GM21447 (cell line): Measurements from ENCODE around the gene VGLL3.
"Not testable (repeated sequence)": the region's sequence is repeated elsewhere in the genome, so short reads cannot be mapped to it uniquely, and the experiment has no call there.

Source experiments
- ATAC-seq: cut with Tn5 transposase; IDR thresholded peaks from one replicate; pipeline ENCODE4 v1.9.1; 2021; ENCODE audit not compliant: unreplicated experiment

Gene VGLL3

DNA sequence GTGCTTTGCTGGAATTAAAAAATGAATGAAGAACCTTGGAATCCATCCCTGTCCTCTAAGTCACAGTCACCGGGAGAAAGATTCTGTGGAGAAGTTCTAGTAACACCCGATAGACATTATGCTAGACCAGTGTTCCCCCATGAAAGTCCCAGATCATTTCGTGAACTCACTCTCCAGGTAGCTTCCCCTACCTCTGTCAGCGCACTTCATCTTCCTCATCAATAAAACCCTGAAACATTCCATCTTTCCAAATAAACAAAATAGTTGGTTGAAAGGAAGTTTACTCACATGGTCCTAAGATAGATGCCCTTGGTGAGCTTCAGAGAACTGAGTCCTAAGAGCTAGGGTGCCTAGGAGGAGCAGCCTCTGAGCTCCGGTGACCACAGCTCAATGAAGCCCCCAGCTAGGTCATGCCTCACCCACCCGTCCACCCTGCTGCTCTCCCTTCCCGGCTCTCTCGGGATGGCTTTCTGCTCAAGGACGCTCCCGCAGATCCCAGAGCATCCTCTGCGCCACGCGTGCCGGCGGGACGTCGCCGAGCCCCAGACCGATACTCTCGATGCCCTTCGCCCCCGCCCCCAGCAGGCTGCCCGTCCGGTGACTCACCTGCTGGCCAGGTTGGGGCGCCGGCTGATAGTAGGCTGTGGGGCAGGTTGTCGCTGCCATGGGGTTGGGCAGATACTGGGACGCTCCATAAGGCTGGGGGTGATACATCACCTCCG is 776 bp downstream of the VGLL3 start:
- ATAC-seq = no peak

GRCh38 chr3:86989611-86990010 is 1.3 kb downstream of the VGLL3 start:
- no peak for ATAC-seq

- no peak for ATAC-seq
These were observed 1.9 kb downstream of the VGLL3 start for GRCh38 chr3:86989006-86989405.

- no peak for ATAC-seq
These were observed 2.7 kb downstream of the VGLL3 start for GRCh38 chr3:86988235-86988634.

DNA sequence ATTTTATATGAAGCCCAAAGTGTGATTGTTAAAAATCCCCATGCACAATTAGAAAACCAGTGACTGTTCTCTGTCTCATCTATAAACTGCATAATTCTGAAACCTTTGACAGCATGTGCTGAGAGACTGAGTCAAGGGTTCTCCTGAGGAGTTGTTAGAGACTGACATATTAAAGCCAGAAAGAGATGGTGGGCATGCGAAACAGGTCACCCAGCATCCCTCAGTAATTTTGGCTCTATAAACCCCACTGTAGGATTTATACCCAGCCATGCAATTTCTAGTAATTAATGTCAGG is 3.6 kb downstream of the VGLL3 start:
- ATAC-seq = no peak

- no peak for ATAC-seq
These were observed 4.1 kb downstream of the VGLL3 start for GRCh38 chr3:86986671-86987420.

DNA sequence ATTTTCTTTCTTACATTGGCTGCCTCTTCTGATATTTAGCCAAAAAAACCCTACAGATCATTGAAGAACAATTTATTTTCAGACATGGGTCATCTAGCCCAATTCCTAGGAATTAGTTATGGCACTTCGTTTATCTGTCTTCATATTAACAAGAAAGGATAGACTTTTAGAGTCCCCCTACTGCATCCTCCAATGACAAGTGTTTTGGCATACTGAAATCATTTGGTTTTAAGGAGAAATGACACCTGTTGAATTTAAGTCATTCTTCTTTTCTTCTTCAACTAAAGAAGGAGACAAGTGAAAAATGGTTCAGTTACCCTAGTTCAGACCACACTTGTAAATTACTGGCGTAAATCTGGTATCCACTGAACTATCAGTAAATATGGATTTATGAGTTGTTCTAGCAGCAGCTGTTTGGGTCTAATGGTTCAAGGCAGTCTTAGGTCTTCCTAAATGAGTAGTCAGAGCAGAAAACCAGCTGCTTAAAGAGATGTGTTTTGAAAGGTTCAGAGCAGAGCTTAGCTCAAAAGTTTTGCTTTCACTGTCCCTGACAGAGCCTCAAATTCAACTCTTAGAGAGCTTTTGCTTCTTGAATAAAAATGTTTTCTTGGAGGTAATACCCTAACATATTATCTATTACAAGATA is 5.6 kb downstream of the VGLL3 start:
- ATAC-seq = no peak

- no peak for ATAC-seq
These were observed 6.7 kb downstream of the VGLL3 start for GRCh38 chr3:86984271-86984670.

DNA sequence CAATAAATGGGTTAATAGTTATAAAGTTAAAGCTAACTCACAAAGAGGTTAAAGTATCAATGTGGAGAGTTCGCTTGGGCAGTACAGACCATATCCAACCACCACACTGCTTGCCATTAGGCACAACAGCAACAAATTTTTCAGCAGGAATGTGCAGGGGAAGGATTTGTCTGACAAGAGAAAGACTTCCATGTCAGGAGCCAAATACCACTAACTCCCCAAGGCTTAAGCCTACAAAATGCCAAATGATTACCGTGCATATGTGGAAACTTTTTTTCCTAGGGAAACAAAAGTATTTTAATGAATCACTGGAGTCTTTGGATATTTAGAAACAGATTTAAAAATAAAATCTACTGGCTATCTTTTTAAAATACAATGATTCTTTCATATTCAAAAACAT is 8.1 kb downstream of the VGLL3 start:
- no peak for ATAC-seq

- ATAC-seq = no peak
These were observed 12.8 kb downstream of the VGLL3 start for GRCh38 chr3:86978111-86978551.

GRCh38 chr3:86976219-86976618 is 14.7 kb downstream of the VGLL3 start:
- ATAC-seq = no peak

- not testable (repeated sequence) for ATAC-seq
These were observed 16.8 kb downstream of the VGLL3 start for GRCh38 chr3:86974177-86974576.

- ATAC-seq = no peak
These were observed 17.5 kb downstream of the VGLL3 start for GRCh38 chr3:86973440-86973839.

DNA sequence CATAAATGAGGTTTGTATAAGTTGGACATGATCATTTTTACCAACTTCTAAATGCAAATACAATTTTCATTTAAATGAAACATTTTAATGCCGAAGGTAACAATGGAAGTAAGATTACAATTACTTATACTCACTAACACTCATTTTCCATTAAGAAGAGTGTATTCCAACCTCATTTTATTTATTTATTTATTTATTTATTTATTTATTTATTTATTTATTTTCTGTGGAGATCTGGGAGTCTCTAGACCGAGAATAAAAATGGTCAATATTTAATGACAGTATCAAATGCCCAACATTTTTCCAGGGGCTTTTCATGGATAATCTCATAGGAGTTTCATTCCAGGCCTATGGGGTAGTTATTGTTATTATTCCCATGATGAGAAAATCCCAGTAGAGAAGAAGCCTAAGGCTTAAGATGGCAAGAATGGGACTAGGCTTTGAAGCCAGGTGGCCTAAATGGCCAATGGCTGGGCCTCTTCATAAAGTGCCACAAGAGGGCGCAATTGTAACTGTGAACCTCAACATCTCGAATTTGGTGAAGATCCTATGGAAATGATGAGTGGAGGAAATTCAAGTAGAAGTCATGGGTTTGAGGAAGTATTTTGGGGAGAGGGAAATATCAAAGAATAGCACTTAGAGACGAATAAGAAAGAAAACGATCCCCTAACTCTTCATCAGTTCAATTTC is 21.3 kb downstream of the VGLL3 start:
- peak; percentile 74 for ATAC-seq

DNA sequence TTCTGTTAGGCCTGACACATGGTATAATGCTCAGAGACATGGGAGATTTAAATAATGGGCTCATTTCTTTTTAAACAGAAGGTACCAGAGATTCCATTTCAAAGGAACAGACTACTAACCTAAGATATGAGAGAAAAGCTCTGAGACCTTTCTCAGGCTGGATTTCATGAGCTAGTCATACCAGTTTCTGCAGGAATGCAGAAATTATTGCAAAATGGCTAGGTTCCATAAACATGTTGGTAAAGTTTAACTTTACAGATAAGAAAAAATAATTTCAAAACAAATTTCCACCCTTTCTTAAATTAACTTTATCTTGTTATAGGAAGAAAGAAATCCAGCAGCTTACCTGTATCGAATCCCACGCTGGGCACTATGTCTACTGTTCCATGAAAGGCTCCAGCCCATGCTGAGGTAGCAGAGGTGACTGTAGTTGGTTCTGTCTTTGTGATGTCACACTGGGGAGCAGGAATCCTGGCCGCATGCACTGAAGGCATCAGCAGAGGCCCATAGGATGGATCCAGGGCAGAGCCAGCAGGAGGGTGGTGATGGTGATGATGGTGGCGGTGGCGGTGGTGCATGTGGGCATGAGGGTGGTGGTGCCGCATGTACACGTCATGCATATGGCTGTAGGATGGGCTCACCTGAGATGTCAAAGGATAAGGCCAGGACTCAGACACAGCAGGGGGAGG is 22.6 kb downstream of the VGLL3 start:
- ATAC-seq = no peak

- ATAC-seq = no peak
These were observed 23.9 kb downstream of the VGLL3 start for GRCh38 chr3:86967062-86967461.

DNA sequence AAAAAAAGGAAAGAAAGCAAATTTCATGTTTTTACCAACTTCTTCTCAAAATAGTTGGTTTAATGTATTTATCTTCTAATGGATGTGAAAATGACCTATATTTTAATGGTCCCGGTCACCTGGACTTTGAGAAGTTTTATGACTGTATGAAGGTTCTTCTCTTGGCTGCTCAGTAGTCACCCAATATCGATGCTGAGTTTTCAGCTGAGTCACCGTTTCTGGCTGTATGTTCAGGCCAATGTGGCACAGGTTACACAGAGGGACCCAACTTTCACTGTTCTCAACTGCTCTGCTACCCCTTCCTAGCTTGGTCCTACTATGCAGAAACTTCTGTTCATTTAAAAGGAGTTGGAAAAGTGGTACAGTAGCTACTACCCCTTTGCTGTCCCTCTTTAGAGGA is 25.8 kb downstream of the VGLL3 start:
- ATAC-seq = no peak

- no peak for ATAC-seq
These were observed 27.3 kb downstream of the VGLL3 start for GRCh38 chr3:86963611-86964010.

DNA sequence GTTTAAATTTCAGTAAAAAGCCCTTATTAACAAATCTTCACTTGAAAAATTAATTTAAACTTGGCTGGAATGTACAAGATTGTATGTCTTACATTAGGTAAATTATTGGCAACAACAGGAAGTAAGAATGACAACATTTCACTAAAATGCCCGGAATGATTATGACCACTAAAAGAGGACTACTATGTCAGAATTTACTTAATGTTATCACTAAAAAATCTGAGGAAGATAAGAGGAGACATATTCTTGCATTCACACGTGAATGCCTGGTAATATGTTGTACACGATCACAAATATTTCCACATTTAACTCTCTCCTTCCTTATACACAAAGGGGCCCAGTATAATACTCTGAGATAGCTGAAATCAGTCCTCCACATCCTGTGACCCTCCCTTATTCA is 29.7 kb downstream of the VGLL3 start:
- ATAC-seq = no peak

GRCh38 chr3:86960550-86960949 is 30.4 kb downstream of the VGLL3 start:
- ATAC-seq = no peak

DNA sequence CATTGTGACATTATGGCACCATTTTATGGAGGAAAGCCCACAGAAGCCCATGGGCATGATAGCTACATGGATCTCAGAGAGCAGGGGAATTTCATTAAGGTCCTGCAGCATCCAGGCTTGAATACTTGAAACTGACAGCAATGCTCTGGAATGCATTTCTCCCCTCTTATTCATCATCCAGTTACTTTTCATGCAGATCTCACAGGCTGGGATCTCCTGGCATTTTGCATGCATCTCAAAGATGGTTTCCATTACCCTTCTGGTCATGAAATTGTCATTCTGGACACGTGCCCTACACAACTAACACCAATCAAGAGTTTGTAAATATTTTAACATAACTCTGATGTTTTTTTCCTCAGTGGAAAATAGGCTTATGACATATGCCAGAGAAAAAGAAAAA is 32.4 kb downstream of the VGLL3 start:
- ATAC-seq = no peak
